Neural progenitor cell (in vitro differentiated cells): ENCODE measurements around the gene CFAP97D1. TPM values are rescaled to one million over a fixed set of nuclear protein-coding genes. Genes with fewer than 3 reads are reported as not detected.

Source experiments
- DNase-seq: peaks from one replicate; pipeline ENCODE4 v3.0.0-alpha.2; 2016; ENCODE audit warnings: low spot score
- H2AFZ ChIP-seq: fragments of 200-600 bp; sonication (generic); replicated peaks from 2 replicates; pipeline ENCODE4 v1.6.1; 2016; ENCODE audit warnings: antibody characterized with exemption
- H3F3A ChIP-seq: fragments of 200-600 bp; sonication (generic); 2 replicates; pipeline ENCODE4 v1.6.1; 2016; ENCODE audit warnings: antibody characterized with exemption, low read depth
- H3K27ac ChIP-seq: fragments of 200-600 bp; sonication (generic); 2 replicates; pipeline ENCODE4 v1.5.1; 2016; ENCODE audit warnings: mild to moderate bottlenecking
- H3K27me3 ChIP-seq: fragments of 200-600 bp; sonication (generic); 2 replicates; pipeline ENCODE4 v1.6.1; 2016; ENCODE audit warnings: mild to moderate bottlenecking, moderate library complexity
- H3K36me3 ChIP-seq: fragments of 200-600 bp; sonication (generic); 2 replicates; pipeline ENCODE4 v1.5.1; 2016
- H3K4me1 ChIP-seq: fragments of 200-600 bp; sonication (generic); 2 replicates; pipeline ENCODE4 v1.6.1; 2016; ENCODE audit warnings: mixed run types
- H3K4me2 ChIP-seq: fragments of 200-600 bp; sonication (generic); 2 replicates; pipeline ENCODE4 v1.6.1; 2016
- H3K4me3 ChIP-seq: fragments of 200-600 bp; sonication (generic); 2 replicates; pipeline ENCODE4 v1.5.1; 2016
- H3K79me2 ChIP-seq: fragments of 200-600 bp; sonication (generic); 2 replicates; pipeline ENCODE4 v1.6.1; 2016; ENCODE audit warnings: low read depth
- H3K9ac ChIP-seq: fragments of 200-600 bp; sonication (generic); 2 replicates; pipeline ENCODE4 v1.6.1; 2016
- H3K9me3 ChIP-seq: fragments of 200-600 bp; sonication (generic); 2 replicates; pipeline ENCODE4 v1.5.1; 2016; ENCODE audit warnings: low read depth
- H4K20me1 ChIP-seq: fragments of 200-600 bp; sonication (generic); 2 replicates; pipeline ENCODE4 v1.6.1; 2016; ENCODE audit warnings: low read depth
- H3K27ac Mint-ChIP-seq: 3 replicates; pipeline ENCODE4 v1.8.0; 2021; ENCODE audit warnings: mixed read lengths
- H3K27me3 Mint-ChIP-seq: 2 replicates; pipeline ENCODE4 v1.8.0; 2022; ENCODE audit warnings: low read depth, mild to moderate bottlenecking, inconsistent platforms, moderate library complexity, mixed read lengths; ENCODE audit not compliant: insufficient read depth
- H3K36me3 Mint-ChIP-seq: 3 replicates; pipeline ENCODE4 v1.8.0; 2021; ENCODE audit warnings: mixed read lengths
- H3K4me1 Mint-ChIP-seq: 3 replicates; pipeline ENCODE4 v1.8.0; 2021; ENCODE audit warnings: mixed read lengths
- H3K4me3 Mint-ChIP-seq: 3 replicates; pipeline ENCODE4 v1.8.0; 2021; ENCODE audit warnings: mild to moderate bottlenecking, moderate library complexity, mixed read lengths
- H3K9me3 Mint-ChIP-seq: 3 replicates; pipeline ENCODE4 v1.8.0; 2020; ENCODE audit warnings: mixed read lengths
- EZH2 ChIP-seq: fragments of 200-600 bp; sonication (generic); IDR thresholded peaks from 2 replicates; pipeline ENCODE4 v1.6.1; 2017; ENCODE audit warnings: antibody characterized with exemption, mild to moderate bottlenecking, moderate library complexity
- EZH2phosphoT487 ChIP-seq: fragments of 200-600 bp; sonication (generic); IDR thresholded peaks from 2 replicates; pipeline ENCODE4 v1.6.1; 2017; ENCODE audit warnings: antibody characterized with exemption
- total RNA-seq: library from RNA; depleted of rRNA; stranded (reverse); fragments of >200 nt; gene quantifications from 2 replicates; pipeline ENCODE4 v1.2.3, GENCODE V29; 2015; ENCODE audit warnings: low replicate concordance
- TF ChIP-seq, protein P1 (sequence below): fragments of 200-600 bp; sonication (generic); IDR thresholded peaks from 2 replicates; pipeline ENCODE4 v1.5.1; 2017; ENCODE audit warnings: antibody characterized with exemption, mild to moderate bottlenecking

CFAP97D1 gene
- total RNA-seq, 1 donor from 2014 or later: not detected

DNA sequence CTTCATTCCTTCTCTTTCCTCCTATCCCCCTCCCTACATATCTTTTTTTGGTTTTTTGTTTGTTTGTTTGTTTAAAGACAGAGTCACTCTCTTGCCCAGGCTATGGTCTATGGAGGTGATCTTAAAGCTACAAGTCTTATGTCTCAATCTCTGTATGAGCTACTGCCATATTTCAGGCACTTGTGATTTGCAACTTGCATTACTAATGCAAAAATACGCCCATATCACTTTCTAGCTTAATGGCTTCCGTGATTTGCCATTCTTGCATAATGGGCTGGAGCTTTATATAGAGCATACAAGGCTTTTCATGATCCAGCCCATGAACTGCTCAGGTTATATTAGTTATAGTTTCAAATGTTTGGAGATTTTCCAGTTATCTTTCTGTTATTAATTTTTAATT lies 7.5 kb downstream of the CFAP97D1 start:
- Histone ChIP-seq H3K4me2 (no peak overlapping the region), H4K20me1 (no peaks in the 10 kb centered on the region), H3K79me2 (no peaks in the 10 kb centered on the region), H3K4me1 (no peaks in the 10 kb centered on the region), H3K9me3 (no peaks in the 10 kb centered on the region), H3K27ac (no peak overlapping the region), H3K4me3 (no peak overlapping the region), H3K9ac (no peak overlapping the region), H2AFZ (no peak overlapping the region), H3F3A (no peaks in the 10 kb centered on the region), H3K36me3 (no peaks in the 10 kb centered on the region), H3K27me3 (no peaks in the 10 kb centered on the region)
- TF ChIP-seq EZH2 (no peak), EZH2phosphoT487 (no peak)
- TF ChIP-seq, protein P1, sequence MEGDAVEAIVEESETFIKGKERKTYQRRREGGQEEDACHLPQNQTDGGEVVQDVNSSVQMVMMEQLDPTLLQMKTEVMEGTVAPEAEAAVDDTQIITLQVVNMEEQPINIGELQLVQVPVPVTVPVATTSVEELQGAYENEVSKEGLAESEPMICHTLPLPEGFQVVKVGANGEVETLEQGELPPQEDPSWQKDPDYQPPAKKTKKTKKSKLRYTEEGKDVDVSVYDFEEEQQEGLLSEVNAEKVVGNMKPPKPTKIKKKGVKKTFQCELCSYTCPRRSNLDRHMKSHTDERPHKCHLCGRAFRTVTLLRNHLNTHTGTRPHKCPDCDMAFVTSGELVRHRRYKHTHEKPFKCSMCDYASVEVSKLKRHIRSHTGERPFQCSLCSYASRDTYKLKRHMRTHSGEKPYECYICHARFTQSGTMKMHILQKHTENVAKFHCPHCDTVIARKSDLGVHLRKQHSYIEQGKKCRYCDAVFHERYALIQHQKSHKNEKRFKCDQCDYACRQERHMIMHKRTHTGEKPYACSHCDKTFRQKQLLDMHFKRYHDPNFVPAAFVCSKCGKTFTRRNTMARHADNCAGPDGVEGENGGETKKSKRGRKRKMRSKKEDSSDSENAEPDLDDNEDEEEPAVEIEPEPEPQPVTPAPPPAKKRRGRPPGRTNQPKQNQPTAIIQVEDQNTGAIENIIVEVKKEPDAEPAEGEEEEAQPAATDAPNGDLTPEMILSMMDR: no peak
- no peak overlapping the region for H3K4me3 Mint-ChIP-seq
- DNase-seq: no peak
- H3K27ac Mint-ChIP-seq: no peak overlapping the region
- peaks cover 8% of the 10 kb centered on the region for H3K9me3 Mint-ChIP-seq
- no peaks in the 10 kb centered on the region for H3K36me3 Mint-ChIP-seq
- H3K4me1 Mint-ChIP-seq: peaks cover 6% of the 10 kb centered on the region
- H3K27me3 Mint-ChIP-seq: peaks cover 5% of the 10 kb centered on the region

DNA sequence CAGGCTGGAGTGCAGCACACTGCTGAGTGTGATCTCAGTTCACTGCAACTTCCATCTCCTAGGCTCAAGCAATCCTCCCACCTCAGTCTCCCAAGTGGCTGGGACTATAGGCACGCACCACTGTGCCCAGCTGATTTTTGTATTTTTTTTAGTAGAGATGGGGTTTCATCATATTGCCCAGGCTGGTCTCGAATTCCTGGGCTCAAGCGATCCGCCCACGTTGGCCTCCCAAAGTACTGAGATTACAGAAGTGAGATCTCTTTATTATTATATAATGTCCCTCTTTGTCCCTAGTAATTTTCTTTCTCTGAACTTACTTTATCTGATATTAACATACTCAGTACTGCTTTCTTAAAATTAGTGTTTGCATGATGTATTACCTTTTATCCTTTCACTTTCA lies 8.3 kb downstream of the CFAP97D1 start:
- no peaks in the 10 kb centered on the region for H3K36me3 Mint-ChIP-seq
- no peaks in the 10 kb centered on the region for H4K20me1 ChIP-seq
- no peak overlapping the region for H3K4me3 ChIP-seq
- peaks cover 6% of the 10 kb centered on the region for H3K4me1 Mint-ChIP-seq
- no peaks in the 10 kb centered on the region for H3K79me2 ChIP-seq
- no peaks in the 10 kb centered on the region for H3K9me3 ChIP-seq
- H2AFZ ChIP-seq: no peak overlapping the region
- H3K9me3 Mint-ChIP-seq: peaks cover 10% of the 10 kb centered on the region
- H3K27ac Mint-ChIP-seq: no peak overlapping the region
- TF ChIP-seq EZH2phosphoT487 (no peak), EZH2 (no peak)
- TF ChIP-seq, protein P1: no peak
- H3K27me3 ChIP-seq: no peaks in the 10 kb centered on the region
- no peak overlapping the region for H3K4me2 ChIP-seq
- no peak overlapping the region for H3K27ac ChIP-seq
- no peak for DNase-seq
- no peak overlapping the region for H3K9ac ChIP-seq
- H3K27me3 Mint-ChIP-seq: peaks cover 9% of the 10 kb centered on the region
- no peaks in the 10 kb centered on the region for H3F3A ChIP-seq
- H3K4me1 ChIP-seq: no peaks in the 10 kb centered on the region
- no peak overlapping the region for H3K4me3 Mint-ChIP-seq
- no peaks in the 10 kb centered on the region for H3K36me3 ChIP-seq

DNA sequence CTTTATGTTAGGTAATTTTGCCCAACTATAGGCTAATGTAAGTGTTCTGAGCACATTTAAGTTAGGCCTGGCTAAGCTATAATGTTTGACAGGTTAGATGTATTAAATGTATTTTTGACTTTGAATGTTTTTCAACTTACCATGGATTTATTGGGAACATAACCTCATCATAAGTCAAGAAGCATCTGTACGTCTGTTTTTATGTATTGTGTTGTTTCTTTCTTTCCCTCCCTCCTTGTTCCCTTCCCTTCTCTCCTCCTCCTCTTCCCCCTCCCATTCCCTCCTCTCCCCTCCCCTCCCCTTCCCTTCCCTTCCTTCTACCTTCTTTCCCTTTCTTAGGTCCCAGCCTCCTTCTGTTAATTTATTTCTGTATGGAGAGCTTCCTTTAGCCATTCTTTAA lies 9.2 kb downstream of the CFAP97D1 start:
- no peaks in the 10 kb centered on the region for H3K36me3 Mint-ChIP-seq
- H3K4me2 ChIP-seq: no peak overlapping the region

More for the DNA sequence above, 9.2 kb downstream of the CFAP97D1 start:
- Mint-ChIP-seq H3K4me3 (no peak overlapping the region), H3K4me1 (peaks cover 6% of the 10 kb centered on the region), H3K27ac (no peak overlapping the region), H3K27me3 (peaks cover 7% of the 10 kb centered on the region), H3K9me3 (peaks cover 10% of the 10 kb centered on the region)
- no peak overlapping the region for H3K4me3 ChIP-seq
- TF ChIP-seq, protein P1: no peak
- TF ChIP-seq EZH2phosphoT487 (no peak), EZH2 (no peak)
- no peak overlapping the region for H3K27ac ChIP-seq
- H3K79me2 ChIP-seq: no peaks in the 10 kb centered on the region
- no peak for DNase-seq
- no peaks in the 10 kb centered on the region for H3K9me3 ChIP-seq
- no peaks in the 10 kb centered on the region for H3K4me1 ChIP-seq
- H3F3A ChIP-seq: no peaks in the 10 kb centered on the region
- no peaks in the 10 kb centered on the region for H3K27me3 ChIP-seq
- H3K36me3 ChIP-seq: no peaks in the 10 kb centered on the region
- no peak overlapping the region for H2AFZ ChIP-seq
- no peak overlapping the region for H3K9ac ChIP-seq
- no peaks in the 10 kb centered on the region for H4K20me1 ChIP-seq
